Astrocyte (in vitro differentiated cells and primary cell): ENCODE data around the gene ENPP3.
"Not testable (repeated sequence)": the region's sequence is repeated elsewhere in the genome, so short reads cannot be mapped to it uniquely, and the experiment has no call there.

ENCODE experiments used
- EZH2 ChIP-seq: IDR thresholded peaks from 2 replicates; pipeline ENCODE4 v1.6.1; 2012; ENCODE audit warnings: mild to moderate bottlenecking, low read length, inconsistent platforms; ENCODE audit not compliant: insufficient read depth
- TF ChIP-seq, protein P1 (sequence below): IDR thresholded peaks from 2 replicates; pipeline ENCODE4 v1.5.1; 2011; ENCODE audit warnings: low read depth, mild to moderate bottlenecking, inconsistent platforms, low read length, moderate library complexity; ENCODE audit not compliant: insufficient read depth

GRCh38 chr6:131710917-131711316 is 73.8 kb downstream of the ENPP3 start, which contains the start of gene CTAGE9:
- not testable (repeated sequence) for TF ChIP-seq EZH2
- TF ChIP-seq, protein P1, sequence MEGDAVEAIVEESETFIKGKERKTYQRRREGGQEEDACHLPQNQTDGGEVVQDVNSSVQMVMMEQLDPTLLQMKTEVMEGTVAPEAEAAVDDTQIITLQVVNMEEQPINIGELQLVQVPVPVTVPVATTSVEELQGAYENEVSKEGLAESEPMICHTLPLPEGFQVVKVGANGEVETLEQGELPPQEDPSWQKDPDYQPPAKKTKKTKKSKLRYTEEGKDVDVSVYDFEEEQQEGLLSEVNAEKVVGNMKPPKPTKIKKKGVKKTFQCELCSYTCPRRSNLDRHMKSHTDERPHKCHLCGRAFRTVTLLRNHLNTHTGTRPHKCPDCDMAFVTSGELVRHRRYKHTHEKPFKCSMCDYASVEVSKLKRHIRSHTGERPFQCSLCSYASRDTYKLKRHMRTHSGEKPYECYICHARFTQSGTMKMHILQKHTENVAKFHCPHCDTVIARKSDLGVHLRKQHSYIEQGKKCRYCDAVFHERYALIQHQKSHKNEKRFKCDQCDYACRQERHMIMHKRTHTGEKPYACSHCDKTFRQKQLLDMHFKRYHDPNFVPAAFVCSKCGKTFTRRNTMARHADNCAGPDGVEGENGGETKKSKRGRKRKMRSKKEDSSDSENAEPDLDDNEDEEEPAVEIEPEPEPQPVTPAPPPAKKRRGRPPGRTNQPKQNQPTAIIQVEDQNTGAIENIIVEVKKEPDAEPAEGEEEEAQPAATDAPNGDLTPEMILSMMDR: not testable (repeated sequence)
